WI38 (cell line): ENCODE data around the gene RGS7.
"Not testable (repeated sequence)": the region's sequence is repeated elsewhere in the genome, so short reads cannot be mapped to it uniquely, and the experiment has no call there.

Experiments
- H3K4me3 ChIP-seq: 2 replicates; pipeline ENCODE4 v1.5.1; 2011; ENCODE audit warnings: low read depth, mild to moderate bottlenecking, control low read depth, low read length
- CTCF ChIP-seq: IDR thresholded peaks from 2 replicates; pipeline ENCODE4 v1.5.1; 2012; ENCODE audit warnings: low read depth, mild to moderate bottlenecking, control low read depth, low read length

RGS7 gene

GRCh38 chr1:241109039-241109438 is 248.0 kb downstream of the RGS7 start:
- TF ChIP-seq CTCF: no peak
- no peak overlapping the region for H3K4me3 ChIP-seq

GRCh38 chr1:241105147-241105546 is 251.9 kb downstream of the RGS7 start:
- H3K4me3 ChIP-seq: no peak overlapping the region
- no peak for TF ChIP-seq CTCF

- no peak overlapping the region for H3K4me3 ChIP-seq
- no peak for TF ChIP-seq CTCF
Observed at GRCh38 chr1:241102664-241103063, 254.3 kb downstream of the RGS7 start.

- H3K4me3 ChIP-seq: no peak overlapping the region
- no peak for TF ChIP-seq CTCF
Observed at GRCh38 chr1:241101622-241102021, 255.4 kb downstream of the RGS7 start.

- TF ChIP-seq CTCF: no peak
- no peak overlapping the region for H3K4me3 ChIP-seq
Observed at GRCh38 chr1:241097479-241097878, 259.5 kb downstream of the RGS7 start.

- TF ChIP-seq CTCF: no peak
- H3K4me3 ChIP-seq: no peak overlapping the region
Observed at GRCh38 chr1:241096982-241097381, 260.0 kb downstream of the RGS7 start.

GRCh38 chr1:241095847-241096246 is 261.2 kb downstream of the RGS7 start:
- no peak overlapping the region for H3K4me3 ChIP-seq
- TF ChIP-seq CTCF: no peak

- TF ChIP-seq CTCF: no peak
- H3K4me3 ChIP-seq: no peak overlapping the region
Observed at GRCh38 chr1:241090798-241091197, 266.2 kb downstream of the RGS7 start.

- H3K4me3 ChIP-seq: not testable (repeated sequence)
Observed at GRCh38 chr1:241089066-241089465, 267.9 kb downstream of the RGS7 start.

- H3K4me3 ChIP-seq: not testable (repeated sequence)
Observed at GRCh38 chr1:241088075-241088474, 268.9 kb downstream of the RGS7 start.
